ENCODE data around the gene CFAP43. TPM values are rescaled to one million over a fixed set of nuclear protein-coding genes. Genes with fewer than 3 reads are reported as not detected.

The CFAP43 gene
- total and polyA plus RNA-seq, 10 of the 15 experiments (the other 5 are each of a cell fraction or from before 2014, with no cell fraction given) = 0.06 to 0.14 (median 0.10) TPM; not detected in 5

- H2AFZ ChIP-seq (ENCODE audit: control insufficient read depth, low read depth, low read length) = peak overlapping the region; percentile 77
- H3K4me2 ChIP-seq (ENCODE audit: control insufficient read depth, insufficient read depth) = peak overlapping the region; percentile 82
- no peaks in the 10 kb centered on the region for H3K9me3 ChIP-seq (replicated peaks; ENCODE audit: control insufficient read depth, insufficient read depth, low read length)
- DNase-seq (ENCODE audit: low read depth, low spot score) (no peak), FAIRE-seq (no peak), ATAC-seq (no peak)
- SMC1A ChIA-PET (ENCODE audit: uncharacterized antibody, unreplicated experiment) = interaction anchor here (0.9 to 7.3 kb wide), 6 partner anchors 10 to 21 kb away, joined by 3 to 30 read pairs (median 4); partner anchors contain the start of gene GSTO2
- H3K27ac ChIP-seq (ENCODE audit: control insufficient read depth, insufficient read depth) = no peak overlapping the region
- peak overlapping the region; percentile 81; the same call in 1 of the 2 replicates for H3K4me3 ChIP-seq
- RAD21 ChIA-PET (ENCODE audit: unreplicated experiment) = interaction anchor here (1.2 to 3.9 kb wide), 2 partner anchors 20 to 85 kb away, joined by 3 to 24 read pairs; partner anchors contain the start of gene ITPRIP
- TF ChIP-seq MTA3 (IDR thresholded peaks at IDR 0.05; ENCODE audit: borderline replicate concordance, low read length) (0 out of 2 replicates have a peak, but pooled peaks have one; percentile 3), FOS (IDR thresholded peaks at IDR 0.05; ENCODE audit: borderline replicate concordance, extremely low read depth, insufficient read length) (no peak), TBL1XR1 (IDR thresholded peaks at IDR 0.05; ENCODE audit: low read depth, low read length) (no peak), SRF (IDR thresholded peaks at IDR 0.05; ENCODE audit: low read depth in 2 of 2, low read length in 2 of 2) (no peak), MAX (IDR thresholded peaks at IDR 0.05; ENCODE audit: low read depth, low read length) (no peak)
- intact Hi-C loops (cut with micrococcal nuclease; ENCODE audit: unreplicated experiment) = no loop called here
- POLR2A ChIA-PET = interaction anchor here (0.6 to 4.8 kb wide), 9 partner anchors 11 to 150 kb away, joined by 3 to 36 read pairs (median 3); partner anchors contain the start of genes CFAP43, GSTO2 and SFR1
- H3K9ac ChIP-seq (ENCODE audit: control insufficient read depth, insufficient read depth, low read length) = no peak overlapping the region
- 89% methylated on average over 10 of the region's 10 CpGs for WGBS (ENCODE audit: insufficient coverage, insufficient replicate concordance, low lambda C conversion rate, missing lambda C conversion rate)
- H4K20me1 ChIP-seq (ENCODE audit: control insufficient read depth, insufficient read depth) = no peaks in the 10 kb centered on the region
- no TSS peak for BruUV-seq (replicated peaks)
- in situ Hi-C loops (cut with MboI) = no loop called here
- no peaks in the 10 kb centered on the region for H3K27me3 ChIP-seq (replicated peaks in 1 of 2; ENCODE audit: control insufficient read depth in 2 of 2, insufficient read depth in 2 of 2, low read length in 1 of 2)
- H3K4me1 ChIP-seq (ENCODE audit: control insufficient read depth, insufficient read depth, low read length) = peaks cover 8% of the 10 kb centered on the region
- CTCF ChIA-PET = interaction anchor here (0.6 to 13.2 kb wide), 6 partner anchors 17 to 100 kb away, joined by 3 to 105 read pairs (median 4); partner anchors contain the start of gene CFAP58
- H3K36me3 ChIP-seq (ENCODE audit: control insufficient read depth in 2 of 2, insufficient read depth in 2 of 2, low read length in 1 of 2) = peaks cover 0 to 14% of the 10 kb centered on the region in 2 experiments; a peak in 2 of 4 replicates
- H3K79me2 ChIP-seq (ENCODE audit: control insufficient read depth, insufficient read depth, low read length) = peaks cover 43% of the 10 kb centered on the region
Measured at GRCh38 chr10:104253606-104254410, 21.6 kb upstream of the CFAP43 start.

All from GM12878 (cell line).